ENCODE results near the gene CUX1.
"Not testable (repeated sequence)": the region's sequence is repeated elsewhere in the genome, so short reads cannot be mapped to it uniquely, and the experiment has no call there.

CUX1 gene

GRCh38 chr7:102146122-102146521 lies 328.7 kb downstream of the CUX1 start:
- no peak for ATAC-seq
- no peak for DNase-seq

GRCh38 chr7:102147008-102147407 lies 329.6 kb downstream of the CUX1 start:
- no peak for DNase-seq
- peak; percentile 14 for ATAC-seq

GRCh38 chr7:102148799-102149198 lies 331.4 kb downstream of the CUX1 start:
- no peak for ATAC-seq
- no peak for DNase-seq

GRCh38 chr7:102149416-102149815 lies 332.0 kb downstream of the CUX1 start:
- DNase-seq (no peak), ATAC-seq (no peak)

GRCh38 chr7:102150266-102150665 lies 332.8 kb downstream of the CUX1 start:
- no peak for ATAC-seq
- no peak for DNase-seq

GRCh38 chr7:102152672-102153598 lies 335.5 kb downstream of the CUX1 start:
- no peak for ATAC-seq

GRCh38 chr7:102153599-102153946 lies 336.1 kb downstream of the CUX1 start:
- DNase-seq: no peak
- ATAC-seq: no peak

More at GRCh38 chr7:102152672-102153598, 335.5 kb downstream of the CUX1 start:
- no peak for DNase-seq

GRCh38 chr7:102154425-102154824 lies 337.0 kb downstream of the CUX1 start:
- no peak for DNase-seq
- ATAC-seq: no peak

- no peak for DNase-seq
Observed at GRCh38 chr7:102155821-102156441, 338.5 kb downstream of the CUX1 start.

GRCh38 chr7:102156867-102157266 lies 339.4 kb downstream of the CUX1 start:
- ATAC-seq (no peak), DNase-seq (no peak)

More at GRCh38 chr7:102155821-102156441, 338.5 kb downstream of the CUX1 start:
- ATAC-seq: no peak

- no peak for ATAC-seq
Observed at GRCh38 chr7:102165136-102165535, 347.7 kb downstream of the CUX1 start.

GRCh38 chr7:102167254-102167653 lies 349.8 kb downstream of the CUX1 start:
- ATAC-seq (no peak), DNase-seq (no peak)

More at GRCh38 chr7:102165136-102165535, 347.7 kb downstream of the CUX1 start:
- DNase-seq: no peak

- ATAC-seq: no peak
Observed at GRCh38 chr7:102169651-102170392, 352.4 kb downstream of the CUX1 start.

GRCh38 chr7:102170393-102170970 lies 353.1 kb downstream of the CUX1 start:
- DNase-seq: no peak
- no peak for ATAC-seq

More at GRCh38 chr7:102169651-102170392, 352.4 kb downstream of the CUX1 start:
- no peak for DNase-seq

GRCh38 chr7:102173669-102174068 lies 356.2 kb downstream of the CUX1 start:
- no peak for DNase-seq
- ATAC-seq: no peak

GRCh38 chr7:102175423-102176170 lies 358.2 kb downstream of the CUX1 start:
- no peak for DNase-seq
- ATAC-seq: no peak

- DNase-seq (no peak), ATAC-seq (no peak)
Observed at GRCh38 chr7:102178410-102178809, 361.0 kb downstream of the CUX1 start.

GRCh38 chr7:102180727-102181126 lies 363.3 kb downstream of the CUX1 start:
- ATAC-seq: no peak

GRCh38 chr7:102181517-102181916 lies 364.1 kb downstream of the CUX1 start:
- ATAC-seq: no peak

More at GRCh38 chr7:102180727-102181126, 363.3 kb downstream of the CUX1 start:
- DNase-seq: no peak

GRCh38 chr7:102182016-102182415 lies 364.6 kb downstream of the CUX1 start:
- ATAC-seq (no peak), DNase-seq (no peak)

More at GRCh38 chr7:102181517-102181916, 364.1 kb downstream of the CUX1 start:
- no peak for DNase-seq

- ATAC-seq, DNase-seq: not testable (repeated sequence)
Observed at GRCh38 chr7:102183848-102184247, 366.4 kb downstream of the CUX1 start.

Data from stimulated activated naive CD8-positive, alpha-beta T cell treated with anti-CD3 and anti-CD28 coated beads, Interleukin-15, Interleukin-2, amounts not matched to agents 100 U/mL and 50 U/mL, for 24 hours (primary cell).